ENCODE results near the gene HNRNPM.
A peak's percentile ranks its signal among the peaks of the same experiment; 100 is the strongest.

- TF ChIP-seq, protein P1, sequence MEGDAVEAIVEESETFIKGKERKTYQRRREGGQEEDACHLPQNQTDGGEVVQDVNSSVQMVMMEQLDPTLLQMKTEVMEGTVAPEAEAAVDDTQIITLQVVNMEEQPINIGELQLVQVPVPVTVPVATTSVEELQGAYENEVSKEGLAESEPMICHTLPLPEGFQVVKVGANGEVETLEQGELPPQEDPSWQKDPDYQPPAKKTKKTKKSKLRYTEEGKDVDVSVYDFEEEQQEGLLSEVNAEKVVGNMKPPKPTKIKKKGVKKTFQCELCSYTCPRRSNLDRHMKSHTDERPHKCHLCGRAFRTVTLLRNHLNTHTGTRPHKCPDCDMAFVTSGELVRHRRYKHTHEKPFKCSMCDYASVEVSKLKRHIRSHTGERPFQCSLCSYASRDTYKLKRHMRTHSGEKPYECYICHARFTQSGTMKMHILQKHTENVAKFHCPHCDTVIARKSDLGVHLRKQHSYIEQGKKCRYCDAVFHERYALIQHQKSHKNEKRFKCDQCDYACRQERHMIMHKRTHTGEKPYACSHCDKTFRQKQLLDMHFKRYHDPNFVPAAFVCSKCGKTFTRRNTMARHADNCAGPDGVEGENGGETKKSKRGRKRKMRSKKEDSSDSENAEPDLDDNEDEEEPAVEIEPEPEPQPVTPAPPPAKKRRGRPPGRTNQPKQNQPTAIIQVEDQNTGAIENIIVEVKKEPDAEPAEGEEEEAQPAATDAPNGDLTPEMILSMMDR (IDR thresholded peaks at IDR 0.05): peak; percentile 56
- TF ChIP-seq ZFX (IDR thresholded peaks at IDR 0.05; ENCODE audit: borderline replicate concordance): no peak
Measured at GRCh38 chr19:8511573-8512101, 66.9 kb downstream of the HNRNPM start.
